HCEC 1CT (cell line): ENCODE results near the gene GPRASP3.
A peak's percentile ranks its signal among the peaks of the same experiment; 100 is the strongest.

Source experiments
- DNase-seq: peaks from one replicate; pipeline ENCODE4 v3.0.0-alpha.2; 2017

The GPRASP3 gene

GRCh38 chrX:102765809-102766208 is 45.3 kb downstream of the GPRASP3 start:
- DNase-seq, result peak; percentile 72

DNA sequence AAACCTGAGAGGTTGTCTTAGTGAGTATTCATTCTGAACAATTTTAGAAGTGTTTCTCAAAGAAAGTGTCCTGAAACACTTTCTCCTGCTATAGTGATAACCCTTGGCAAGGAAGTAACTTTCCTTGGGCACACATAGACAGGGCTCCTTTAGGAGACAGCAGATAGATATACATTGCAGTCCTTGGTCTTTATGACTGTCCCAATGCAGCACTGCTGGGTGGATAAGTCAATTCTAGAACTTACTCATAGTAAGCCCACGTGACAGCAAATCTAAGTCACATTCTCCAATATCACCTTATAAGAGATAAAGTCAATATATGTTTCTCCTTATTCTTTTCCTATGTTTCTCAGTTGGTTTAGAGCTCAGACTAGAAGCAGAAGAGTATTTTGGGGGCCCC is 46.7 kb downstream of the GPRASP3 start:
- no peak for DNase-seq

GRCh38 chrX:102768987-102769761 is 48.6 kb downstream of the GPRASP3 start:
- peak; percentile 74 for DNase-seq
